HCT116 (cell line): ENCODE results near the gene IL20. TPM values are rescaled to one million over a fixed set of nuclear protein-coding genes. Genes with fewer than 3 reads are reported as not detected.

Source experiments
- ATAC-seq: fragments of 200-7000 bp; cut with Tn5 transposase; 2 replicates; pipeline ENCODE4 v1.9.1; 2020; ENCODE audit warnings: mild to moderate bottlenecking, moderate library complexity
- BruUV-seq: library from RNA; stranded (reverse); fragments of 400-500 nt; replicated peaks from 2 replicates; lab custom pipeline; 2021; lab: Mats Ljungman, UMichigan
- CTCF ChIA-PET: fragments of 300-600 bp; sonication (Branson Sonifier 250); formaldehyde crosslinking; loops from one replicate; lab custom pipeline; 2021; ENCODE audit warnings: antibody characterized with exemption; lab: Charles Lee
- POLR2A ChIA-PET: fragments of 300-600, 350-600 bp; sonication (Branson Sonifier 250); formaldehyde crosslinking; loops from one replicate; lab custom pipeline; 2021; ENCODE audit warnings: antibody characterized with exemption; lab: Charles Lee
- RAD21 ChIA-PET, 2 experiments: fragments of 300-600 bp; sonication (Branson Sonifier 250); formaldehyde crosslinking; loops; one replicate each; lab custom pipeline; 2023; ENCODE audit warnings: low total read pairs in 2 of 2; ENCODE audit not compliant: uncharacterized antibody in 2 of 2, unreplicated experiment in 2 of 2, low non-redundant PET in 1 of 2; lab: Charles Lee
- DNase-seq: peaks from one replicate; pipeline ENCODE4 v3.0.0-alpha.2; 2010; ENCODE audit warnings: low read depth, low spot score
- H2AFZ ChIP-seq: fragments of 200-600 bp; shearing (Covaris generic), sonication (generic); 2 replicates; pipeline ENCODE4 v1.6.1; 2017; ENCODE audit warnings: low read depth, mixed run types, mixed read lengths, antibody characterized with exemption, low read length; ENCODE audit not compliant: poor library complexity, severe bottlenecking
- H3K27ac ChIP-seq: 2 replicates; pipeline ENCODE4 v1.5.1; 2012; ENCODE audit warnings: low read depth, low read length
- H3K27me3 ChIP-seq: fragments of 200-600 bp; sonication (generic); 2 replicates; pipeline ENCODE4 v1.6.1; 2016; ENCODE audit warnings: mixed run types, low read length, mixed read lengths; ENCODE audit not compliant: insufficient read depth
- H3K36me3 ChIP-seq, 2 experiments: fragments of 200-500 bp in 1 of 2; fragments of 200-600 bp in 1 of 2; sonication (Bioruptor generic) in 1 of 2; sonication (generic) in 1 of 2; 2 replicates each; pipeline versions ENCODE4 v1.5.1 to v1.6.1; 2014 to 2016; ENCODE audit warnings: low read length in 2 of 2, inconsistent platforms in 1 of 2, mixed read lengths in 1 of 2, mixed run types in 1 of 2; ENCODE audit not compliant: insufficient read depth in 2 of 2, control insufficient read depth in 1 of 2
- H3K4me1 ChIP-seq, 2 experiments: fragments of 200-600 bp in 1 of 2; sonication (generic) in 1 of 2; 2 replicates each; pipeline versions ENCODE4 v1.5.1 to v1.6.1; 2012 to 2017; ENCODE audit warnings: low read length in 2 of 2, inconsistent platforms in 1 of 2, mild to moderate bottlenecking in 1 of 2, mixed read lengths in 1 of 2, mixed run types in 1 of 2, moderate library complexity in 1 of 2; ENCODE audit not compliant: insufficient read depth in 2 of 2, control insufficient read depth in 1 of 2
- H3K4me2 ChIP-seq: fragments of 200-600 bp; sonication (generic); 2 replicates; pipeline ENCODE4 v1.6.1; 2017; ENCODE audit warnings: mixed run types, low read length, mixed read lengths
- H3K4me3 ChIP-seq, 2 experiments: fragments of 200-600 bp in 1 of 2; sonication (generic) in 1 of 2; replicated peaks in 1 of 2; 2 replicates each; pipeline ENCODE4 v1.5.1; 2011 to 2016; ENCODE audit warnings: low read length in 2 of 2, control low read depth in 1 of 2, low read depth in 1 of 2, mild to moderate bottlenecking in 1 of 2, mixed read lengths in 1 of 2, mixed run types in 1 of 2
- H3K79me2 ChIP-seq: fragments of 200-600 bp; sonication (generic); 2 replicates; pipeline ENCODE4 v1.6.1; 2017; ENCODE audit warnings: mild to moderate bottlenecking, mixed run types, low read length, moderate library complexity, mixed read lengths; ENCODE audit not compliant: insufficient read depth
- H3K9ac ChIP-seq: fragments of 200-600 bp; sonication (generic); 2 replicates; pipeline ENCODE4 v1.6.1; 2016; ENCODE audit warnings: low read length, mixed read lengths
- H3K9me2 ChIP-seq: fragments of 200-600 bp; sonication (generic), shearing (Covaris generic); 2 replicates; pipeline ENCODE4 v1.6.1; 2017; ENCODE audit warnings: mixed run types, mild to moderate bottlenecking, moderate library complexity; ENCODE audit not compliant: insufficient read depth
- H3K9me3 ChIP-seq, 2 experiments: fragments of 200-500 bp in 1 of 2; fragments of 200-600 bp in 1 of 2; sonication (Bioruptor generic) in 1 of 2; sonication (generic) in 1 of 2; 2 replicates each; pipeline ENCODE4 v1.6.1; 2014 to 2017; ENCODE audit warnings: low read length in 2 of 2, mixed read lengths in 2 of 2, inconsistent platforms in 1 of 2, low read depth in 1 of 2, mild to moderate bottlenecking in 1 of 2, mixed run types in 1 of 2, moderate library complexity in 1 of 2; ENCODE audit not compliant: control insufficient read depth in 1 of 2, insufficient read depth in 1 of 2
- H4K20me1 ChIP-seq: fragments of 200-600 bp; sonication (generic), shearing (Covaris generic); 2 replicates; pipeline ENCODE4 v1.6.1; 2017; ENCODE audit warnings: mixed run types, mild to moderate bottlenecking, moderate library complexity; ENCODE audit not compliant: insufficient read depth
- CBX3 ChIP-seq: IDR thresholded peaks from 2 replicates; pipeline ENCODE4 v1.6.1; 2012; ENCODE audit warnings: low read depth
- JUND ChIP-seq: IDR thresholded peaks from 2 replicates; pipeline ENCODE4 v1.6.1; 2012
- POLR2A ChIP-seq: IDR thresholded peaks from 2 replicates; pipeline ENCODE4 v1.7.0; 2011; ENCODE audit warnings: borderline replicate concordance; ENCODE audit not compliant: insufficient read depth, insufficient read length; ENCODE audit errors: extremely low read depth
- POLR2AphosphoS5 ChIP-seq: IDR thresholded peaks from 2 replicates; pipeline ENCODE4 v1.6.1; 2011; ENCODE audit warnings: mild to moderate bottlenecking, low read depth, low read length, moderate library complexity
- RAD21 ChIP-seq: IDR thresholded peaks from 2 replicates; pipeline ENCODE4 v1.6.1; 2012; ENCODE audit warnings: low read depth, mild to moderate bottlenecking
- REST ChIP-seq: IDR thresholded peaks from 2 replicates; pipeline ENCODE4 v1.6.1; 2012; ENCODE audit warnings: low read depth
- SP1 ChIP-seq: IDR thresholded peaks from 2 replicates; pipeline ENCODE4 v1.6.1; 2012; ENCODE audit warnings: low read depth
- TCF7L2 ChIP-seq: IDR thresholded peaks from 2 replicates; pipeline ENCODE4 v1.7.0; 2011; ENCODE audit warnings: borderline replicate concordance, inconsistent platforms; ENCODE audit not compliant: insufficient read depth, insufficient read length; ENCODE audit errors: extremely low read depth
- ZFX ChIP-seq: fragments of 450-650 bp; IDR thresholded peaks from 2 replicates; pipeline ENCODE4 v1.6.1; 2017
- intact Hi-C: fragments of 100-400 bp; cut with micrococcal nuclease; formaldehyde crosslinking; loops from 2 replicates; pipeline ENCODE4 v1.10.0; 2022
- total RNA-seq: library from RNA; stranded (reverse); gene quantifications from one replicate; pipeline ENCODE4 v1.2.1, GENCODE V29; 2021; ENCODE audit not compliant: unreplicated experiment

The IL20 gene
- total RNA-seq, 1 experiment from 2014 or later: not detected

- intact Hi-C loops: no loop called here
- Histone ChIP-seq H2AFZ (no peak overlapping the region), H3K4me2 (no peak overlapping the region), H3K4me3 (no peak overlapping the region), H3K36me3 (no peaks in the 10 kb centered on the region), H4K20me1 (no peaks in the 10 kb centered on the region), H3K27me3 (peaks cover 17% of the 10 kb centered on the region), H3K79me2 (no peaks in the 10 kb centered on the region), H3K27ac (no peak overlapping the region), H3K9me2 (no peaks in the 10 kb centered on the region), H3K9ac (no peak overlapping the region), H3K9me3 (no peaks in the 10 kb centered on the region), H3K4me1 (no peaks in the 10 kb centered on the region; a peak in 1 of 4 replicates)
- RAD21 ChIA-PET: no interaction called here
- TF ChIP-seq POLR2AphosphoS5 (no peak), REST (no peak), TCF7L2 (no peak), JUND (no peak), POLR2A (no peak), CBX3 (no peak), SP1 (no peak), ZFX (no peak)
- ATAC-seq (no peak), DNase-seq (no peak)
- no TSS peak for BruUV-seq
- CTCF ChIA-PET: no interaction called here
- POLR2A ChIA-PET: no interaction called here
These were observed 35.5 kb upstream of the IL20 start for GRCh38 chr1:206829875-206830274.

- no peak overlapping the region for H3K4me2 ChIP-seq
- BruUV-seq: no TSS peak
- no peak for ATAC-seq
These were observed 33.8 kb upstream of the IL20 start for GRCh38 chr1:206831650-206832049.

More at GRCh38 chr1:206831650-206832049, 33.8 kb upstream of the IL20 start:
- peaks cover 35% of the 10 kb centered on the region for H3K27me3 ChIP-seq
- no peaks in the 10 kb centered on the region for H3K36me3 ChIP-seq
- no peak overlapping the region for H3K27ac ChIP-seq
- H3K4me3 ChIP-seq: no peak overlapping the region
- no peaks in the 10 kb centered on the region for H3K9me2 ChIP-seq
- no peaks in the 10 kb centered on the region for H3K9me3 ChIP-seq
- no peak overlapping the region for H2AFZ ChIP-seq
- H4K20me1 ChIP-seq: no peaks in the 10 kb centered on the region
- intact Hi-C loops: no loop called here
- no peak for TF ChIP-seq SP1
- TF ChIP-seq RAD21: no peak
- ChIA-PET CTCF (interaction anchor here (1.4 to 2.0 kb wide), 2 partner anchors 80 to 150 kb away, joined by 4 to 5 read pairs; no protein-coding TSS in a partner anchor), POLR2A (no interaction called here), RAD21 (no interaction called here)
- no peak for DNase-seq
- no peaks in the 10 kb centered on the region; a peak in 1 of 4 replicates for H3K4me1 ChIP-seq
- no peak overlapping the region for H3K9ac ChIP-seq
- H3K79me2 ChIP-seq: no peaks in the 10 kb centered on the region
